T-helper 1 cell treated with Interleukin-12 subunit alpha and Interleukin-12 subunit beta and Interleukin-4 antibody, amounts not matched to agents 30 ng/mL and 1 ng/mL, for 36 hours (primary cell): ENCODE measurements around the gene LEPROT. TPM values are rescaled to one million over a fixed set of nuclear protein-coding genes. Genes with fewer than 3 reads are reported as not detected.
"Not testable (repeated sequence)": the region's sequence is repeated elsewhere in the genome, so short reads cannot be mapped to it uniquely, and the experiment has no call there.

ENCODE experiments used
- intact Hi-C: fragments of 100-400 bp; cut with micrococcal nuclease; formaldehyde crosslinking; loops from one replicate; pipeline ENCODE4 v1.15.1; 2024
- total RNA-seq: library from RNA; stranded (reverse); gene quantifications from 2 replicates; pipeline ENCODE4 v1.2.3, GENCODE V29; 2022

LEPROT gene
- total RNA-seq: 41.4 and 41.9 TPM in 2 replicates

GRCh38 chr1:65420590-65421350, at the start of gene LEPROT, which contains the start of gene LEPR:
TSS of gene LEPROT (plus strand) at chr1:65420668. CDS start at chr1:65420725, 57 bp downstream.
TSS of gene LEPR (plus strand) at chr1:65420668. CDS start at chr1:65565566, 144,898 bp downstream.
- intact Hi-C loops: loop anchor here (1.0 to 10.0 kb wide), 21 partner anchors 11 to 2004 kb away; partner anchors contain the start of genes DNAI4, DNAJC6, JAK1 and MIER1

GRCh38 chr1:65371544-65371943, 48.9 kb upstream of the LEPROT start:
- intact Hi-C loops: no loop called here

GRCh38 chr1:65372557-65372956, 47.9 kb upstream of the LEPROT start:
- intact Hi-C loops: no loop called here

GRCh38 chr1:65377496-65378246, 42.8 kb upstream of the LEPROT start:
- intact Hi-C loops: no loop called here

GRCh38 chr1:65378247-65378946, 42.1 kb upstream of the LEPROT start:
- intact Hi-C loops: no loop called here

GRCh38 chr1:65384426-65384825, 36.0 kb upstream of the LEPROT start:
- intact Hi-C loops: not testable (repeated sequence)

GRCh38 chr1:65386439-65386838, 34.0 kb upstream of the LEPROT start:
- intact Hi-C loops: no loop called here

GRCh38 chr1:65387821-65388220, 32.6 kb upstream of the LEPROT start:
- intact Hi-C loops: no loop called here

- intact Hi-C loops: no loop called here
These were observed 31.4 kb upstream of the LEPROT start for GRCh38 chr1:65388908-65389695.

GRCh38 chr1:65392497-65392896, 28.0 kb upstream of the LEPROT start:
- intact Hi-C loops: loop anchor here (2.0 to 10.0 kb wide), 5 partner anchors 40 to 942 kb away; no protein-coding TSS in a partner anchor

- intact Hi-C loops: loop anchor here (1.0 to 10.0 kb wide), 7 partner anchors 27 to 941 kb away; partner anchors contain the start of genes LEPR and LEPROT
These were observed 27.1 kb upstream of the LEPROT start for GRCh38 chr1:65393347-65393746.

- intact Hi-C loops: loop anchor here (1.0 to 10.0 kb wide), 7 partner anchors 26 to 941 kb away; partner anchors contain the start of genes LEPR and LEPROT
These were observed 26.5 kb upstream of the LEPROT start for GRCh38 chr1:65393928-65394327.

GRCh38 chr1:65395887-65396612, 24.4 kb upstream of the LEPROT start:
- intact Hi-C loops: loop anchor here (5.0 to 10.0 kb wide), 3 partner anchors 184 to 939 kb away; no protein-coding TSS in a partner anchor

- intact Hi-C loops: loop anchor here (5.0 to 10.0 kb wide), 3 partner anchors 186 to 937 kb away; no protein-coding TSS in a partner anchor
These were observed 22.4 kb upstream of the LEPROT start for GRCh38 chr1:65398083-65398482.

- intact Hi-C loops: loop anchor here (5.0 to 10.0 kb wide), 3 partner anchors 187 to 936 kb away; no protein-coding TSS in a partner anchor
These were observed 21.5 kb upstream of the LEPROT start for GRCh38 chr1:65399003-65399402.

GRCh38 chr1:65401612-65402011, 18.9 kb upstream of the LEPROT start:
- intact Hi-C loops: no loop called here

- intact Hi-C loops: no loop called here
These were observed 15.5 kb upstream of the LEPROT start for GRCh38 chr1:65404941-65405340.

- intact Hi-C loops: no loop called here
These were observed 12.6 kb upstream of the LEPROT start for GRCh38 chr1:65407877-65408276.

- intact Hi-C loops: no loop called here
These were observed 11.2 kb upstream of the LEPROT start for GRCh38 chr1:65409314-65409713.
